Panc1 (cell line): Measurements from ENCODE around the gene RCSD1.

Experiments
- CTCF ChIP-seq: fragments of 450-650 bp; IDR thresholded peaks from 2 replicates; pipeline ENCODE4 v1.5.1; 2017; ENCODE audit warnings: mild to moderate bottlenecking
- POLR2AphosphoS5 ChIP-seq: IDR thresholded peaks from 2 replicates; pipeline ENCODE4 v1.6.1; 2012; ENCODE audit warnings: mild to moderate bottlenecking, low read depth, low read length, moderate library complexity
- REST ChIP-seq, 2 experiments: IDR thresholded peaks; 2 replicates each; pipeline ENCODE4 v1.6.1; 2011 to 2012; ENCODE audit warnings: low read depth in 2 of 2, control low read depth in 1 of 2, low read length in 1 of 2, mild to moderate bottlenecking in 1 of 2, moderate library complexity in 1 of 2; ENCODE audit not compliant: insufficient read depth in 1 of 2
- SIN3A ChIP-seq: IDR thresholded peaks from 2 replicates; pipeline ENCODE4 v1.6.1; 2012; ENCODE audit warnings: low read depth, mild to moderate bottlenecking, low read length, moderate library complexity, borderline replicate concordance; ENCODE audit not compliant: insufficient read depth

- TF ChIP-seq CTCF (no peak), SIN3A (no peak), POLR2AphosphoS5 (no peak), REST (IDR thresholded peaks at IDR 0.05; ENCODE audit: insufficient read depth in 1 of 2, low read depth in 2 of 2, low read length in 1 of 2) (no peak)
Measured at GRCh38 chr1:167681451-167682098, 51.5 kb downstream of the RCSD1 start.
